IMR-90 (cell line): ENCODE measurements around the gene GABRD. TPM values are rescaled to one million over a fixed set of nuclear protein-coding genes. Genes with fewer than 3 reads are reported as not detected.

ENCODE experiments used
- ATAC-seq: fragments of 200-7000 bp; cut with Tn5 transposase; 2 replicates; pipeline ENCODE4 v1.9.1; 2020; ENCODE audit warnings: low read depth, mild to moderate bottlenecking, moderate library complexity
- BruUV-seq: library from RNA; stranded (reverse); fragments of 400-500 nt; replicated peaks from 2 replicates; lab custom pipeline; 2021; lab: Mats Ljungman, UMichigan
- CTCF ChIA-PET: fragments of 300-600 bp; formaldehyde crosslinking; extraction: SDS; loops from one replicate; lab custom pipeline; 2021; ENCODE audit warnings: antibody characterized with exemption; lab: Yijun Ruan, JAX
- POLR2A ChIA-PET: fragments of 300-600 bp; sonication (Branson Sonifier 250); formaldehyde crosslinking; loops from one replicate; lab custom pipeline; 2022; ENCODE audit warnings: antibody characterized with exemption; ENCODE audit not compliant: unreplicated experiment; lab: Charles Lee
- DNase-seq: peaks from one replicate; pipeline ENCODE4 v3.0.0; 2013
- H2AFZ ChIP-seq: replicated peaks from 2 replicates; pipeline ENCODE3; 2013; ENCODE audit warnings: low read length, mild to moderate bottlenecking; ENCODE audit not compliant: poor library complexity
- H2AK5ac ChIP-seq: 2 replicates; pipeline ENCODE4 v1.6.1; 2013; ENCODE audit warnings: low read depth, low read length, inconsistent platforms
- H2AK9ac ChIP-seq: replicated peaks from 2 replicates; pipeline ENCODE3; 2013; ENCODE audit warnings: mild to moderate bottlenecking, low read depth, low read length, moderate library complexity; ENCODE audit not compliant: poor library complexity
- H2BK120ac ChIP-seq: 2 replicates; pipeline ENCODE4 v1.6.1; 2013; ENCODE audit warnings: low read depth, low read length, inconsistent platforms
- H2BK15ac ChIP-seq: 3 replicates; pipeline ENCODE4 v1.6.1; 2013; ENCODE audit warnings: low read depth, low read length, inconsistent platforms
- H2BK20ac ChIP-seq: 2 replicates; pipeline ENCODE4 v1.6.1; 2013; ENCODE audit warnings: low read depth, mild to moderate bottlenecking, inconsistent platforms, low read length, moderate library complexity
- H2BK5ac ChIP-seq: 2 replicates; pipeline ENCODE4 v1.6.1; 2013; ENCODE audit warnings: mild to moderate bottlenecking, low read depth, low read length, inconsistent platforms; ENCODE audit not compliant: poor library complexity, severe bottlenecking
- H3K14ac ChIP-seq: replicated peaks from 2 replicates; pipeline ENCODE4 v1.6.1; 2013; ENCODE audit warnings: low read depth, low read length, inconsistent platforms
- H3K18ac ChIP-seq: 2 replicates; pipeline ENCODE4 v1.6.1; 2013; ENCODE audit warnings: low read depth, low read length, control low read depth
- H3K23ac ChIP-seq: 2 replicates; pipeline ENCODE4 v1.6.1; 2013; ENCODE audit warnings: low read depth, low read length, inconsistent platforms
- H3K27ac ChIP-seq: 2 replicates; pipeline ENCODE4 v1.5.1; 2013; ENCODE audit warnings: mild to moderate bottlenecking, control low read depth, low read length; ENCODE audit not compliant: insufficient read depth
- H3K27me3 ChIP-seq: 2 replicates; pipeline ENCODE4 v1.6.1; 2013; ENCODE audit warnings: low read length; ENCODE audit not compliant: control insufficient read depth, insufficient read depth
- H3K36me3 ChIP-seq: 2 replicates; pipeline ENCODE4 v1.6.1; 2013; ENCODE audit warnings: low read length, mixed read lengths; ENCODE audit not compliant: control insufficient read depth, insufficient read depth
- H3K4ac ChIP-seq: 2 replicates; pipeline ENCODE4 v1.6.1; 2013; ENCODE audit warnings: low read depth, low read length, inconsistent platforms
- H3K4me1 ChIP-seq: 2 replicates; pipeline ENCODE4 v1.6.1; 2013; ENCODE audit warnings: low read length, mixed read lengths; ENCODE audit not compliant: control insufficient read depth, insufficient read depth
- H3K4me2 ChIP-seq: 2 replicates; pipeline ENCODE4 v1.6.1; 2013; ENCODE audit warnings: low read depth, mild to moderate bottlenecking, control low read depth, low read length, moderate library complexity
- H3K4me3 ChIP-seq: 2 replicates; pipeline ENCODE4 v1.5.1; 2013; ENCODE audit warnings: low read depth, mild to moderate bottlenecking, control low read depth, low read length, moderate library complexity; ENCODE audit not compliant: insufficient read depth
- H3K56ac ChIP-seq: 2 replicates; pipeline ENCODE4 v1.6.1; 2013; ENCODE audit warnings: low read length, inconsistent platforms; ENCODE audit not compliant: insufficient read depth; ENCODE audit errors: extremely low read depth
- H3K79me1 ChIP-seq, 2 experiments: 2 replicates each; pipeline ENCODE4 v1.6.1; 2013; ENCODE audit warnings: low read length in 2 of 2, inconsistent platforms in 1 of 2, low read depth in 1 of 2
- H3K9ac ChIP-seq: 2 replicates; pipeline ENCODE4 v1.6.1; 2013; ENCODE audit warnings: low read depth, low read length, control low read depth
- H3K9me1 ChIP-seq: 2 replicates; pipeline ENCODE4 v1.6.1; 2013; ENCODE audit warnings: low read length, inconsistent platforms; ENCODE audit not compliant: insufficient read depth
- H3K9me3 ChIP-seq: 2 replicates; pipeline ENCODE4 v1.6.1; 2013; ENCODE audit warnings: low read length; ENCODE audit not compliant: control insufficient read depth, insufficient read depth
- H4K20me1 ChIP-seq: 2 replicates; pipeline ENCODE4 v1.6.1; 2013; ENCODE audit warnings: low read length, inconsistent platforms; ENCODE audit not compliant: insufficient read depth
- H4K5ac ChIP-seq: 2 replicates; pipeline ENCODE4 v1.6.1; 2013; ENCODE audit warnings: mild to moderate bottlenecking, low read depth, low read length, control low read depth
- H4K8ac ChIP-seq, 2 experiments: 2 replicates each; pipeline ENCODE4 v1.6.1; 2013; ENCODE audit warnings: low read depth in 2 of 2, low read length in 2 of 2, control low read depth in 1 of 2, inconsistent platforms in 1 of 2
- H4K91ac ChIP-seq: 2 replicates; pipeline ENCODE4 v1.6.1; 2013; ENCODE audit warnings: low read depth, low read length, inconsistent platforms; ENCODE audit not compliant: insufficient read depth
- BHLHE40 ChIP-seq: fragments of 150-350 bp; IDR thresholded peaks from 2 replicates; pipeline ENCODE4 v1.6.1; 2016; ENCODE audit warnings: mild to moderate bottlenecking, low read depth, low read length
- CEBPB ChIP-seq: IDR thresholded peaks from 2 replicates; pipeline ENCODE4 v1.6.1; 2012; ENCODE audit warnings: low read depth, low read length, improper control_type of control experiment
- CHD1 ChIP-seq: IDR thresholded peaks from 2 replicates; pipeline ENCODE4 v1.6.1; 2012; ENCODE audit warnings: low read depth, low read length, improper control_type of control experiment
- CTCF ChIP-seq: conservative IDR thresholded peaks from 2 replicates; pipeline ENCODE4 v1.5.1; 2012; ENCODE audit warnings: mild to moderate bottlenecking, low read depth, low read length, improper control_type of control experiment
- FOS ChIP-seq: fragments of 150-350 bp; IDR thresholded peaks from 2 replicates; pipeline ENCODE4 v1.6.1; 2016; ENCODE audit warnings: low read depth, low read length
- MAFK ChIP-seq: IDR thresholded peaks from 2 replicates; pipeline ENCODE4 v1.6.1; 2012; ENCODE audit warnings: low read depth, low read length, improper control_type of control experiment
- MAZ ChIP-seq: IDR thresholded peaks from 2 replicates; pipeline ENCODE4 v1.6.1; 2012; ENCODE audit warnings: low read depth, mild to moderate bottlenecking, low read length, improper control_type of control experiment, moderate library complexity, borderline replicate concordance
- MXI1 ChIP-seq: IDR thresholded peaks from 2 replicates; pipeline ENCODE4 v1.6.1; 2012; ENCODE audit warnings: low read depth, mild to moderate bottlenecking, low read length, moderate library complexity, borderline replicate concordance
- NFE2L2 ChIP-seq: fragments of 150-350 bp; IDR thresholded peaks from 2 replicates; pipeline ENCODE4 v1.6.1; 2016; ENCODE audit warnings: low read depth, mild to moderate bottlenecking, low read length
- POLR2A ChIP-seq: IDR thresholded peaks from 2 replicates; pipeline ENCODE4 v1.6.1; 2012; ENCODE audit warnings: mild to moderate bottlenecking, low read depth, low read length
- RAD21 ChIP-seq: IDR thresholded peaks from 2 replicates; pipeline ENCODE4 v1.6.1; 2012; ENCODE audit warnings: low read length, improper control_type of control experiment
- RCOR1 ChIP-seq: IDR thresholded peaks from 2 replicates; pipeline ENCODE4 v1.6.1; 2012; ENCODE audit warnings: mild to moderate bottlenecking, low read length, improper control_type of control experiment; ENCODE audit not compliant: insufficient replicate concordance
- RFX5 ChIP-seq: IDR thresholded peaks from 2 replicates; pipeline ENCODE4 v1.8.0; 2012; ENCODE audit warnings: low read depth, mild to moderate bottlenecking, low read length, moderate library complexity
- SMC3 ChIP-seq: fragments of 150-350 bp; IDR thresholded peaks from 2 replicates; pipeline ENCODE4 v1.6.1; 2016; ENCODE audit warnings: low read depth, mild to moderate bottlenecking, antibody characterized with exemption, low read length, moderate library complexity
- USF2 ChIP-seq: fragments of 150-350 bp; IDR thresholded peaks from 2 replicates; pipeline ENCODE4 v1.6.1; 2017; ENCODE audit warnings: mild to moderate bottlenecking, antibody characterized with exemption, low read length, low read depth
- WGBS, 2 experiments: methylation state at CpG; one replicate each; pipeline versions ENCODE4 v1.1.5 to v1.1.7; 2013; ENCODE audit warnings: missing lambda C conversion rate in 2 of 2; ENCODE audit not compliant: insufficient read length in 1 of 2; ENCODE audit errors: extremely low coverage in 2 of 2; 5-methylcytosine and 5-hydroxymethylcytosine counted together
- dilution Hi-C: fragments of 300-500 bp; cut with HindIII; formaldehyde crosslinking; loops from one replicate; pipeline ENCODE4 v1.14.3; 2018; ENCODE audit warnings: low sequenced_read_pairs; ENCODE audit not compliant: unreplicated experiment
- in situ Hi-C: fragments of 300-500 bp; cut with MboI; formaldehyde crosslinking; loops from 3 replicates; pipeline ENCODE4 v1.14.3; 2019; ENCODE audit warnings: low sequenced_read_pairs, inconsistent platforms, mixed read lengths
- intact Hi-C: fragments of 100-400 bp; cut with micrococcal nuclease; formaldehyde crosslinking; loops from 2 replicates; pipeline ENCODE4 v1.10.0; 2022
- polyA plus RNA-seq, 3 experiments: library from polyadenylated mRNA; depleted of rRNA; stranded (reverse); fragments of >200 nt; gene quantifications; 2 replicates each; pipeline ENCODE4 v1.2.3, GENCODE V29; 2012; ENCODE audit warnings: low replicate concordance in 1 of 3
- total RNA-seq: library from RNA; depleted of rRNA; stranded (reverse); fragments of >200 nt; gene quantifications from 2 replicates; pipeline ENCODE4 v1.2.3, GENCODE V29; 2012
- TF ChIP-seq, protein P1 (sequence below): fragments of 150-350 bp; IDR thresholded peaks from 2 replicates; pipeline ENCODE4 v1.6.1; 2016; ENCODE audit warnings: low read depth, mild to moderate bottlenecking, low read length, moderate library complexity, borderline replicate concordance

GABRD gene
- total and polyA plus RNA-seq, 2 of the 4 experiments (the other 2 are of a cell fraction) = not detected

DNA sequence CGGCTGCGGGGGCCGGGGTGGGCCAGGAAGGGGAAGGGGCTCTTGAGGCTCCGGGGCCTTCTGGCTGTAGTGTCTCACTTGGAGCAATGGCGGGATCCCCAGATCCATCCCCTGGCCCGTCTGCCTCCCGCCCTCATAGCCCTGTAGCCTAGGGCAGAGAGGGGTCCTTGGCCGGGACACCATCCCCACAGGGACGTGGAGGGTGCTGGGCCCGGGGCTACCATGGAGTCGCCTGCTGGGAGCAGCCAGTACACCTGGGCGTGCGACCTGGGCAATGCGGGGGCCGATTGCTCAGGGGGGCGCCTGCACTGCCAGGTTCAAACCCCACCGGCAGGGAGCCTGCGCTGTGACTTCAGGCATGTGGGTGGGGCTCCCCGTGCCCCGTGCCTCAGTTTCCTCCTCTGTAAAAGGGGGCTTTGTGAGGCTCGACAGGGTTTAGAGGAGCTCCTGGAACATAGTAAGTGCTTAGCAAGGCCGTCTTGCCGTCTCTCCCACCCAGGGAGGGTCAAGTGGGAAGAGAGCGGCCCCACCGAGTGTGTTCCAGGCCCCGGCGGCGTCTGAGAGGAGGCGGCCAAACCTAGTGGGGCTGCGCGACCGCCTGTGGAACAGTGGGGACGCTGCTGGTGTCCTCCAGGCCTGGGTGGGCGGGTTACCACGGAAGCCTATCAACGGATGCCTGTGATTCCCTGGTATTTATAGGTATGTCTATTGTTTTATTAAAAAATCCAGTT is 51.8 kb downstream of the GABRD start:
- H3K4me1 ChIP-seq = no peaks in the 10 kb centered on the region
- 91% methylated on average over 8 of the region's 36 CpGs; no CpG with 5 or more reads in 1 of the 2 experiments for WGBS, 2 experiments
- no peak overlapping the region for H2AK5ac ChIP-seq
- H3K23ac ChIP-seq = no peak overlapping the region
- H2BK120ac ChIP-seq = no peak overlapping the region
- DNase-seq (no peak), ATAC-seq (no peak)
- H3K4me2 ChIP-seq = no peak overlapping the region
- no peak overlapping the region for H2BK5ac ChIP-seq
- H3K79me1 ChIP-seq = no peaks in the 10 kb centered on the region
- TF ChIP-seq RFX5 = no peak
- no peak for TF ChIP-seq MXI1
- TF ChIP-seq, protein P1, sequence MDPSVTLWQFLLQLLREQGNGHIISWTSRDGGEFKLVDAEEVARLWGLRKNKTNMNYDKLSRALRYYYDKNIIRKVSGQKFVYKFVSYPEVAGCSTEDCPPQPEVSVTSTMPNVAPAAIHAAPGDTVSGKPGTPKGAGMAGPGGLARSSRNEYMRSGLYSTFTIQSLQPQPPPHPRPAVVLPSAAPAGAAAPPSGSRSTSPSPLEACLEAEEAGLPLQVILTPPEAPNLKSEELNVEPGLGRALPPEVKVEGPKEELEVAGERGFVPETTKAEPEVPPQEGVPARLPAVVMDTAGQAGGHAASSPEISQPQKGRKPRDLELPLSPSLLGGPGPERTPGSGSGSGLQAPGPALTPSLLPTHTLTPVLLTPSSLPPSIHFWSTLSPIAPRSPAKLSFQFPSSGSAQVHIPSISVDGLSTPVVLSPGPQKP = no peak
- no peak for TF ChIP-seq NFE2L2
- TF ChIP-seq CEBPB = no peak
- no peak for TF ChIP-seq MAZ
- TF ChIP-seq CTCF = no peak
- no peak for TF ChIP-seq RAD21
- TF ChIP-seq FOS = no peak
- TF ChIP-seq RCOR1 = no peak
- TF ChIP-seq USF2 = no peak
- no peak for TF ChIP-seq CHD1
- TF ChIP-seq BHLHE40 = no peak
- no peak for TF ChIP-seq POLR2A
- no peak for TF ChIP-seq MAFK
- no peak for TF ChIP-seq SMC3
- H3K4me3 ChIP-seq = no peak overlapping the region
- CTCF ChIA-PET = interaction anchor here (0.6 to 0.8 kb wide), 2 partner anchors 26 to 390 kb away, joined by 3 to 6 read pairs; no protein-coding TSS in a partner anchor
- no peak overlapping the region for H2AK9ac ChIP-seq
- no peak overlapping the region for H2AFZ ChIP-seq
- peaks cover 32% of the 10 kb centered on the region for H3K27me3 ChIP-seq
- H3K9me1 ChIP-seq = no peaks in the 10 kb centered on the region
- H4K5ac ChIP-seq = no peak overlapping the region
- no peaks in the 10 kb centered on the region; the same call in 1 of the 2 replicates for H3K9me3 ChIP-seq
- H2BK15ac ChIP-seq = no peak overlapping the region
- no peak overlapping the region for H4K91ac ChIP-seq
- H4K20me1 ChIP-seq = no peaks in the 10 kb centered on the region
- H4K8ac ChIP-seq = no peak overlapping the region
- in situ Hi-C loops (no loop called here), dilution Hi-C loops (no loop called here), intact Hi-C loops (no loop called here)
- H2BK20ac ChIP-seq = no peak overlapping the region
- no peak overlapping the region for H3K27ac ChIP-seq
- no TSS peak for BruUV-seq
- no peak overlapping the region for H3K4ac ChIP-seq
- no peak overlapping the region for H3K9ac ChIP-seq
- POLR2A ChIA-PET = no interaction called here
- H3K56ac ChIP-seq = no peak overlapping the region
- no peak overlapping the region for H3K14ac ChIP-seq
- no peak overlapping the region for H3K18ac ChIP-seq
- no peaks in the 10 kb centered on the region for H3K36me3 ChIP-seq
